ENCODE data around the gene ABCG4.
"Not testable (repeated sequence)": the region's sequence is repeated elsewhere in the genome, so short reads cannot be mapped to it uniquely, and the experiment has no call there.

DNA sequence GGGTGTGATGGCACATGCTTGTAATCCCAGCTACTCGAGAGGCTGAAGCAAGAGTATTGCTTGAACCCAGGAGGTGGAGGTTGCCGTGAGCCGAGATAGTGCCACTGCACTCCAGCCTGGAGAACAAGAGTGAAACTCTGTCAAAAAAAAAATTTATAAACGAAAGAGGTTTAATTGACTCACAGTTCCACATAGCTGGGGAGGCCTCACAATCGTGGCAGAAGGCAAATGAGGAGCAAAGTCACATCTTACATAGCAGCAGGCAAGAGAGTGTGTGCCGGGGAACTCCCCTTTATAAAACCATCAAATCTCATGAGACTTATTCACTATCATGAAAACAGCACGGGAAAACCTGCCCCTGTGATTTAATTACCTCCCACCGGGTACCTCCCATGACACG lies 35.5 kb downstream of the ABCG4 start:
- TF ChIP-seq TCF7L2 (IDR thresholded peaks at IDR 0.05; ENCODE audit: borderline replicate concordance, extremely low read depth, insufficient read depth, insufficient read length); CTCF (IDR thresholded peaks at IDR 0.05 in 2 of 3, conservative IDR thresholded peaks at IDR 0.05 in 1 of 3; ENCODE audit: borderline replicate concordance in 1 of 3, insufficient read depth in 1 of 3, low read depth in 2 of 3, low read length in 2 of 3): not testable (repeated sequence)
- TF ChIP-seq, protein P1, sequence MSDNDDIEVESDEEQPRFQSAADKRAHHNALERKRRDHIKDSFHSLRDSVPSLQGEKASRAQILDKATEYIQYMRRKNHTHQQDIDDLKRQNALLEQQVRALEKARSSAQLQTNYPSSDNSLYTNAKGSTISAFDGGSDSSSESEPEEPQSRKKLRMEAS (IDR thresholded peaks at IDR 0.05) = not testable (repeated sequence)
